Liver (tissue), 9 donors: ENCODE data around the gene CD59. TPM values are rescaled to one million over a fixed set of nuclear protein-coding genes. Genes with fewer than 3 reads are reported as not detected.

Experiments used
- DNase-seq: peaks from one replicate; pipeline ENCODE4 v3.0.0-alpha.2; 2017; ENCODE audit warnings: low spot score
- H3K27ac ChIP-seq, 2 donors: one replicate each; pipeline ENCODE4 v1.7.0; 2013; ENCODE audit warnings: inconsistent platforms in 2 of 2, low read length in 2 of 2, control low read depth in 1 of 2, low read depth in 1 of 2, mild to moderate bottlenecking in 1 of 2
- H3K27me3 ChIP-seq, 4 donors: one replicate each; pipeline versions ENCODE4 v1.6.1 to v1.7.0; 2013; ENCODE audit warnings: low read length in 3 of 4, inconsistent platforms in 1 of 4, mild to moderate bottlenecking in 1 of 4, moderate library complexity in 1 of 4; ENCODE audit not compliant: control insufficient read depth in 4 of 4, insufficient read depth in 4 of 4
- H3K36me3 ChIP-seq, 4 donors: one replicate each; pipeline versions ENCODE4 v1.6.1 to v1.7.0; 2013; ENCODE audit warnings: low read length in 3 of 4, mild to moderate bottlenecking in 3 of 4, low read depth in 1 of 4, moderate library complexity in 1 of 4; ENCODE audit not compliant: control insufficient read depth in 4 of 4, insufficient read depth in 3 of 4
- H3K4me1 ChIP-seq, 4 donors: one replicate each; pipeline versions ENCODE4 v1.6.1 to v1.7.0; 2013; ENCODE audit warnings: low read length in 3 of 4, mild to moderate bottlenecking in 3 of 4, moderate library complexity in 1 of 4; ENCODE audit not compliant: control insufficient read depth in 4 of 4, insufficient read depth in 4 of 4
- H3K4me3 ChIP-seq, 3 donors: one replicate each; pipeline versions ENCODE4 v1.6.1 to v1.7.0; 2013; ENCODE audit warnings: low read length in 3 of 3, control low read depth in 1 of 3, low read depth in 1 of 3, mild to moderate bottlenecking in 1 of 3
- H3K9ac ChIP-seq, 2 donors: one replicate each; pipeline ENCODE4 v1.7.0; 2013; ENCODE audit warnings: low read length in 2 of 2, mild to moderate bottlenecking in 2 of 2, moderate library complexity in 2 of 2, control low read depth in 1 of 2, low read depth in 1 of 2
- H3K9me3 ChIP-seq, 4 donors: one replicate each; pipeline versions ENCODE4 v1.6.1 to v1.7.0; 2013; ENCODE audit warnings: low read length in 3 of 4; ENCODE audit not compliant: control insufficient read depth in 4 of 4
- ATF3 ChIP-seq: IDR thresholded peaks from 2 replicates; pipeline ENCODE4 v1.6.1; 2016; ENCODE audit warnings: antibody characterized with exemption
- CTCF ChIP-seq: fragments of 150-350 bp; IDR thresholded peaks from 2 replicates; pipeline ENCODE4 v1.5.1; 2017; ENCODE audit warnings: improper control_type of control experiment, low read depth, low read length; ENCODE audit not compliant: missing input control
- EGR1 ChIP-seq, 2 donors: IDR thresholded peaks; 2 replicates each; pipeline ENCODE4 v1.6.1; 2016 to 2018; ENCODE audit warnings: antibody characterized with exemption in 2 of 2, low read depth in 2 of 2
- FOXA1 ChIP-seq: IDR thresholded peaks from 2 replicates; pipeline ENCODE4 v1.6.1; 2016; ENCODE audit warnings: antibody characterized with exemption
- FOXA2 ChIP-seq: IDR thresholded peaks from 2 replicates; pipeline ENCODE4 v1.6.1; 2016; ENCODE audit warnings: antibody characterized with exemption
- GABPA ChIP-seq, 2 donors: IDR thresholded peaks in 1 of 2; conservative IDR thresholded peaks in 1 of 2; 2 replicates each; pipeline ENCODE4 v1.6.1; 2016; ENCODE audit warnings: antibody characterized with exemption in 2 of 2, mild to moderate bottlenecking in 1 of 2, moderate library complexity in 1 of 2
- HNF4A ChIP-seq, 2 donors: conservative IDR thresholded peaks; 2 replicates each; pipeline ENCODE4 v1.6.1; 2016; ENCODE audit warnings: antibody characterized with exemption in 2 of 2, mild to moderate bottlenecking in 2 of 2
- HNF4G ChIP-seq: IDR thresholded peaks from 2 replicates; pipeline ENCODE4 v1.6.1; 2016; ENCODE audit warnings: antibody characterized with exemption
- JUND ChIP-seq, 2 donors: IDR thresholded peaks; 2 replicates each; pipeline ENCODE4 v1.6.1; 2016; ENCODE audit warnings: antibody characterized with exemption in 2 of 2
- NR2F2 ChIP-seq: IDR thresholded peaks from 2 replicates; pipeline ENCODE4 v1.6.1; 2016; ENCODE audit warnings: antibody characterized with exemption
- RAD21 ChIP-seq, 2 donors: IDR thresholded peaks; 2 replicates each; pipeline ENCODE4 v1.6.1; 2016; ENCODE audit warnings: antibody characterized with exemption in 2 of 2, mild to moderate bottlenecking in 2 of 2
- REST ChIP-seq: IDR thresholded peaks from 2 replicates; pipeline ENCODE4 v1.6.1; 2016; ENCODE audit warnings: antibody characterized with exemption, mild to moderate bottlenecking
- RXRA ChIP-seq, 2 donors: IDR thresholded peaks; 2 replicates each; pipeline ENCODE4 v1.6.1; 2017 to 2018; ENCODE audit warnings: antibody characterized with exemption in 2 of 2, mild to moderate bottlenecking in 1 of 2
- SP1 ChIP-seq: IDR thresholded peaks from 2 replicates; pipeline ENCODE4 v1.6.1; 2018; ENCODE audit warnings: antibody characterized with exemption, mild to moderate bottlenecking
- TAF1 ChIP-seq: conservative IDR thresholded peaks from 2 replicates; pipeline ENCODE4 v1.6.1; 2016; ENCODE audit warnings: antibody characterized with exemption, mild to moderate bottlenecking
- YY1 ChIP-seq: IDR thresholded peaks from 2 replicates; pipeline ENCODE4 v1.6.1; 2016; ENCODE audit warnings: antibody characterized with exemption, mild to moderate bottlenecking
- ZBTB33 ChIP-seq: IDR thresholded peaks from 2 replicates; pipeline ENCODE4 v1.6.1; 2016; ENCODE audit warnings: antibody characterized with exemption
- WGBS: extraction: QIAGEN DNeasy Blood & Tissue Kit; methylation state at CpG from one replicate; pipeline ENCODE4 v1.1.7; 2013; 5-methylcytosine and 5-hydroxymethylcytosine counted together
- polyA plus RNA-seq, 2 donors: library from polyadenylated mRNA; stranded (reverse) in 1 of 2; unstranded in 1 of 2; fragments of 200-250 nt in 1 of 2; fragments of >200 nt in 1 of 2; fragmentation: Nextera tagmentation in 1 of 2; extraction: Ambion mirVana in 1 of 2; gene quantifications; one replicate each; pipeline versions ENCODE4 v1.2.1 to v1.2.3, GENCODE V29; 2013 to 2015
- total RNA-seq, 2 donors: library from RNA; depleted of rRNA; stranded (reverse); fragments of >200 nt; gene quantifications; one replicate each; pipeline ENCODE4 v1.2.3, GENCODE V29; 2014
- TF ChIP-seq, protein P1 (sequence below): IDR thresholded peaks from 2 replicates; pipeline ENCODE4 v1.6.1; 2016; ENCODE audit warnings: antibody characterized with exemption
- donor health status: healthy.
- donor health status: healthy.
- donor health status: healthy.
- donor health status: healthy.
- donor health status: healthy.

Gene CD59
- total and polyA plus RNA-seq, 4 donors, result 74.2 to 181 (median 130) TPM

DNA sequence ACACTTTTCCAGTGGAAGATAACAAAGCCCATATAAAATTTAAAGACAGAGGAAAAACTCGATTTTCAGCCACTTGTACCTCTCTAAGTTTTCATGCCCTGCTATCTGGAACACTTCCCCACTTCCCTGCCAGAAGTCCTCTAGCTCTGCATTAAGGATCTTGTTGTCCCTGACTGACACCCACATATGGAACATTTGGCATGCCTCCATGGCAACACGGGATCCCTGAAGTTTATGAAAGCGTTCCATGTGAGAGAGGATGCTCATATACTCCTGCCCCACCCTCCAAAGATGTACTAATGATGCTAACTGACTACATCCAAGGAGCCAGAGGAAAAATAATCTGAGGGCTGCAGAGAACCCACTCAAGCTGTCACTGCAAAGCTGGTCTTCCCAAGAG lies 26.8 kb downstream of the CD59 start:
- TF ChIP-seq GABPA (IDR thresholded peaks at IDR 0.05 in 1 of 2, conservative IDR thresholded peaks at IDR 0.05 in 1 of 2) (no peak), NR2F2 (no peak), RAD21 (IDR thresholded peaks at IDR 0.05) (no peak), ZBTB33 (no peak), HNF4A (conservative IDR thresholded peaks at IDR 0.05) (no peak), TAF1 (no peak), EGR1 (IDR thresholded peaks at IDR 0.05; ENCODE audit: low read depth in 2 of 2) (no peak), FOXA2 (no peak), JUND (IDR thresholded peaks at IDR 0.05) (no peak), RXRA (IDR thresholded peaks at IDR 0.05) (no peak), YY1 (no peak), HNF4G (no peak), FOXA1 (no peak), REST (no peak), CTCF (no peak), ATF3 (no peak), SP1 (no peak)
- TF ChIP-seq, protein P1, sequence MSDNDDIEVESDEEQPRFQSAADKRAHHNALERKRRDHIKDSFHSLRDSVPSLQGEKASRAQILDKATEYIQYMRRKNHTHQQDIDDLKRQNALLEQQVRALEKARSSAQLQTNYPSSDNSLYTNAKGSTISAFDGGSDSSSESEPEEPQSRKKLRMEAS, result no peak
- Histone ChIP-seq H3K27me3 (no peaks in the 10 kb centered on the region), H3K36me3 (peaks cover 4 to 22% (median 18%) of the 10 kb centered on the region in 4 donors), H3K9ac (no peak overlapping the region), H3K27ac (no peak overlapping the region), H3K4me1 (peaks cover 5 to 15% (median 13%) of the 10 kb centered on the region in 4 donors), H3K4me3 (no peak overlapping the region), H3K9me3 (no peaks in the 10 kb centered on the region)
- WGBS, result 82% methylated on average over 3 of the region's 3 CpGs
- no peak for DNase-seq
